ENCODE measurements around the gene GRB7. TPM values are rescaled to one million over a fixed set of nuclear protein-coding genes. Genes with fewer than 3 reads are reported as not detected.
A peak's percentile ranks its signal among the peaks of the same experiment; 100 is the strongest.

The GRB7 gene
- total RNA-seq, 2 donors from 2014 or later: 22.4 to 40.9 TPM

- peak within 1 kb of the TSS; percentile 80 for H3K27ac ChIP-seq
- H3K27me3 ChIP-seq: no peaks in the 10 kb centered on the region
- peaks cover 7% of the 10 kb centered on the region for H3K4me1 ChIP-seq
- DNase-seq: peak; percentile 95
- peak within 1 kb of the TSS; percentile 58 for H3K4me3 ChIP-seq
- peak; percentile 94 for TF ChIP-seq CTCF (IDR thresholded peaks at IDR 0.05)
- H3K9ac ChIP-seq (ENCODE audit: low read depth in 2 of 2, low read length in 2 of 2): peak within 1 kb of the TSS; percentile 88 to 97
- intact Hi-C loops (cut with DNase I): no loop called here
- H3K36me3 ChIP-seq: no peaks in the 10 kb centered on the region
- H3K9me3 ChIP-seq: no peaks in the 10 kb centered on the region
These were observed 7.4 kb upstream of the GRB7 start, which contains the start of gene MIEN1 for GRCh38 chr17:39730095-39730921. TSS of gene MIEN1 (minus strand) at chr17:39730532. CDS start at chr17:39730495, 37 bp downstream.

DNA sequence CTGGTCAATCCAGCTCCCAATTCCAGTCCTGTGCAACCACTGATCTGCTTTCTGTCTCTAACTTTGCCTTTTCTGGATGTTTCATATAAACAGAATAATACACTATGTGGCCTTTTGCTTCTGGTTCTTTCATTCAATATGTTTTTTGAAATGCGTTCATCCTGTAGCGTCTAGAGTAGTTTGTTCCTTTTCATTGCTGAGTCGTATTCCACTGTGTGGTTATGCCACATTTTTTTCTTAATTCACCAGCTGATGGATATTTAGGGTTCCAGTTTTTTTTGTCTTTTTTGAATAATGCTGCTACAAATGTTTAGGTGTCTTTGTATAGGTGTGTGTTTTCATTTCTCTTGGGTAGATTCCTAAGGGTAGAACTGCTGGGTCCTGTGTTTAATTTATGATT lies 5.2 kb upstream of the GRB7 start:
- Histone ChIP-seq H3K9me3 (no peaks in the 10 kb centered on the region), H3K9ac (ENCODE audit: low read depth in 2 of 2, low read length in 2 of 2) (no peak overlapping the region), H3K4me3 (no peak overlapping the region), H3K27ac (no peak overlapping the region), H3K4me1 (peaks cover 7% of the 10 kb centered on the region), H3K36me3 (no peaks in the 10 kb centered on the region), H3K27me3 (no peaks in the 10 kb centered on the region)
- intact Hi-C loops (cut with DNase I): no loop called here
- DNase-seq: no peak
- no peak for TF ChIP-seq CTCF (IDR thresholded peaks at IDR 0.05)

GRCh38 chr17:39735882-39736281 lies 1.9 kb upstream of the GRB7 start:
- no peaks in the 10 kb centered on the region for H3K9me3 ChIP-seq
- intact Hi-C loops (cut with DNase I): loop anchor here (5.0 kb wide), 1 partner anchor 109 kb away; the partner anchor contains the start of gene PPP1R1B
- H3K27ac ChIP-seq: peak overlapping the region; percentile 17
- H3K27me3 ChIP-seq: no peaks in the 10 kb centered on the region
- no peak for TF ChIP-seq CTCF (IDR thresholded peaks at IDR 0.05)
- no peak overlapping the region for H3K9ac ChIP-seq (ENCODE audit: low read depth in 2 of 2, low read length in 2 of 2)
- H3K4me1 ChIP-seq: no peaks in the 10 kb centered on the region
- no peaks in the 10 kb centered on the region for H3K36me3 ChIP-seq
- H3K4me3 ChIP-seq: no peak overlapping the region
- DNase-seq: no peak

DNA sequence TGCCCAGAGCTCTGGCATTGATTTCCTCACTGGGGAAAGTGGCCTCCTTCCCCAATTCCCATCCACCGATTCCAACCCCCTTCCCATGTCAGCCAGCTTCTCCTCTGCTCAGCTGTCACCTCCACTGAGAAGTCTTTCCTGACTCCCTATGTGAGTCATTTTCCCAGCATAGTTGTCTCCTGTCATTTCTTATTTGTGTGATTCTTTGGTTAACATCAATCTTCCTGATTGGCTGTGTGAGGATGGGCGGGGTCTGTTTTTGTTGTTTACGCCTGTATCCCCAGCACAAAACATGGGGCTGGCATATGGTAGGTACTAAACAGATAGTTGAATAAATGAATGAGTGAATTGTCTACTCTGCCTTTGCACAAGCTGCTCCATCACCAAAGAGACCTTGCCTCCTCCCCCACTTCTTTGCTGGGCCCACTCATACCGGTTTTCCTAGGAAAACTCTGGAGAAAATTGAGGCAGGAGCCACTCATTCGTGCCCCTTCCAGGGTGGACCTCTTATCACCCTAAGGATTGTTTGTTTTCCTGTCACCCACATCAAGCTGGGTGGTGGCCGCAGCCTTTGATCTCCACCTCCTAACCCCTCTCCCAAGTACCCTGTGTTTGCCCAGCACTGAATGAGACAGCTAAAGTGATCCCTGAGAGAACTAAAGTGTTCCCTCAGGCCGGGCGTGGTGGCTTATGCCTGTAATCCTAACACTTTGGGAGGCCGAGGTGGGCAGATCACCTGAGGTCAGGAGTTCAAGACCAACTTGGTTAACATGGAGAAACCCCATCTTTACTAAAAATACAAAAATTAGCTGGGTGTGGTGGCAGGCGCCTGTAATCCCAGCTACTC lies 1.2 kb upstream of the GRB7 start:
- intact Hi-C loops (cut with DNase I): loop anchor here (5.0 kb wide), 1 partner anchor 109 kb away; the partner anchor contains the start of gene PPP1R1B
- peak overlapping the region; percentile 87 for H3K27ac ChIP-seq
- H3K4me3 ChIP-seq: no peak overlapping the region
- H3K4me1 ChIP-seq: no peaks in the 10 kb centered on the region
- H3K27me3 ChIP-seq: no peaks in the 10 kb centered on the region
- peak overlapping the region in 1 of 2 donors; percentile 14 for H3K9ac ChIP-seq (ENCODE audit: low read depth in 2 of 2, low read length in 2 of 2)
- no peaks in the 10 kb centered on the region for H3K9me3 ChIP-seq
- no peak for TF ChIP-seq CTCF (IDR thresholded peaks at IDR 0.05)
- peak; percentile 45 for DNase-seq
- no peaks in the 10 kb centered on the region for H3K36me3 ChIP-seq

GRCh38 chr17:39737206-39737759 lies 455 bp upstream of the GRB7 start:
- Histone ChIP-seq H3K9me3 (no peaks in the 10 kb centered on the region), H3K27ac (peak overlapping the region; percentile 87), H3K27me3 (no peaks in the 10 kb centered on the region), H3K9ac (ENCODE audit: low read depth in 2 of 2, low read length in 2 of 2) (peak overlapping the region; percentile 52 to 98), H3K4me1 (no peaks in the 10 kb centered on the region), H3K36me3 (no peaks in the 10 kb centered on the region), H3K4me3 (peak overlapping the region; percentile 40)
- no peak for DNase-seq
- intact Hi-C loops (cut with DNase I): loop anchor here (5.0 kb wide), 1 partner anchor 110 kb away; the partner anchor contains the start of gene PPP1R1B
- TF ChIP-seq CTCF (IDR thresholded peaks at IDR 0.05): no peak

All from colonic mucosa (tissue), 4 donors.